Uterus (tissue), 2 donors: ENCODE results near the gene ENGASE.

Experiments used
- CTCF ChIP-seq, 4 experiments: fragments of 200-600 bp in 2 of 4; fragments of 450-650 bp in 2 of 4; sonication (generic) in 2 of 4; IDR thresholded peaks; one replicate each; pipeline ENCODE4 v1.5.1; 2016 to 2019; ENCODE audit warnings: antibody characterized with exemption in 4 of 4, mild to moderate bottlenecking in 2 of 4, moderate library complexity in 1 of 4
- POLR2A ChIP-seq, 2 donors: fragments of 450-650 bp; IDR thresholded peaks; one replicate each; pipeline ENCODE4 v1.6.1; 2016; ENCODE audit warnings: antibody characterized with exemption in 2 of 2, mild to moderate bottlenecking in 1 of 2, moderate library complexity in 1 of 2

GRCh38 chr17:79029327-79030009 is 45.2 kb upstream of the ENGASE start:
- no peak for TF ChIP-seq CTCF (IDR thresholded peaks at IDR 0.05)
- TF ChIP-seq POLR2A (IDR thresholded peaks at IDR 0.05), result no peak
